Measurements from ENCODE around the gene MICAL3. TPM values are rescaled to one million over a fixed set of nuclear protein-coding genes. Genes with fewer than 3 reads are reported as not detected.
A peak's percentile ranks its signal among the peaks of the same experiment; 100 is the strongest.

The MICAL3 gene
- total RNA-seq, 2 donors from 2014 or later: 33.6 to 34.0 TPM

DNA sequence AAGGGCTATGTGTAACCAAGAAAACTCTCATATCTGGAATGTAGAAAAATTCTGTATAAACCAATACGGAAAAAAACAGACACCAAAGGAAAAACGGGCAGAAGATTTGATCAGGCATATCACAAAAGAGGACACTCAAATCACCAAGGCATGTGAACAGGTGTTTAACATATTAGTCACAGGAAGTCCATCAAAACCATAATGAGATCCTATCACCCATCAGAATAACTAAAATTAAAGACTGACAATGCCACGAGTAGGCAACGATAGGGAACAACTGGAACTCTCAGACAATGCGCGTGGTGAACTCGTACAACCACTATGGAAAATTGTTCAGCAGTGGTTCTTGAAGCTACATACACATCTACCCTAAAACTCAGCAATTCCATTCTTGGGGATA is 94.5 kb downstream of the MICAL3 start:
- no peak for TF ChIP-seq POLR2A (IDR thresholded peaks at IDR 0.05)
- TF ChIP-seq, protein P1, sequence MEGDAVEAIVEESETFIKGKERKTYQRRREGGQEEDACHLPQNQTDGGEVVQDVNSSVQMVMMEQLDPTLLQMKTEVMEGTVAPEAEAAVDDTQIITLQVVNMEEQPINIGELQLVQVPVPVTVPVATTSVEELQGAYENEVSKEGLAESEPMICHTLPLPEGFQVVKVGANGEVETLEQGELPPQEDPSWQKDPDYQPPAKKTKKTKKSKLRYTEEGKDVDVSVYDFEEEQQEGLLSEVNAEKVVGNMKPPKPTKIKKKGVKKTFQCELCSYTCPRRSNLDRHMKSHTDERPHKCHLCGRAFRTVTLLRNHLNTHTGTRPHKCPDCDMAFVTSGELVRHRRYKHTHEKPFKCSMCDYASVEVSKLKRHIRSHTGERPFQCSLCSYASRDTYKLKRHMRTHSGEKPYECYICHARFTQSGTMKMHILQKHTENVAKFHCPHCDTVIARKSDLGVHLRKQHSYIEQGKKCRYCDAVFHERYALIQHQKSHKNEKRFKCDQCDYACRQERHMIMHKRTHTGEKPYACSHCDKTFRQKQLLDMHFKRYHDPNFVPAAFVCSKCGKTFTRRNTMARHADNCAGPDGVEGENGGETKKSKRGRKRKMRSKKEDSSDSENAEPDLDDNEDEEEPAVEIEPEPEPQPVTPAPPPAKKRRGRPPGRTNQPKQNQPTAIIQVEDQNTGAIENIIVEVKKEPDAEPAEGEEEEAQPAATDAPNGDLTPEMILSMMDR (IDR thresholded peaks at IDR 0.05): no peak
- Histone ChIP-seq H3K36me3 (replicated peaks in 1 of 2; ENCODE audit: insufficient read depth in 1 of 2, low read depth in 2 of 2) (no peaks in the 10 kb centered on the region), H3K4me3 (no peak overlapping the region), H3K27ac (no peak overlapping the region), H3K9me3 (no peaks in the 10 kb centered on the region), H3K27me3 (no peaks in the 10 kb centered on the region), H3K4me1 (peaks cover 22% of the 10 kb centered on the region)
- no peak for ATAC-seq
- intact Hi-C loops (cut with DNase I): no loop called here
- 81 to 85% methylated on average over 7 of the region's 7 CpGs for WGBS, 2 donors
- no peak for DNase-seq

DNA sequence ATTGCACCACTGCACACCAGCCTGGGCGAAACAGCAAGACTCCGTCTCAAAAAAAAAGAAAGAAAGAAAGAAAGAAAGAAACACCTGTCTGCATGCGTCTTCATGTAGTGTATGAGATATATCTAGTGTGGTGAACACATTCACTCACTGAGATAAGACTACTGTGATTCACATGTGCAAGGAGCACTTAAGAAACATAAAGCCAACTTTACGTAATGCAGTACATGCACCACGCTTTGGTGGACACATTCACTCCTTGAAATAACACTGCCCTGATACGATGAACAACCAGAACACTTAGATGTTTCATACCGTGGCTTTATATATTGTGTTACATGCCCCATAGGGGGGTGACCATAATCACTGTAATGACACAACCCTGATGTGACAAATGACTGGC is 96.0 kb downstream of the MICAL3 start:
- H3K27ac ChIP-seq: no peak overlapping the region
- H3K4me1 ChIP-seq: peaks cover 37% of the 10 kb centered on the region
- H3K4me3 ChIP-seq: no peak overlapping the region
- no peaks in the 10 kb centered on the region for H3K36me3 ChIP-seq (replicated peaks in 1 of 2; ENCODE audit: insufficient read depth in 1 of 2, low read depth in 2 of 2)
- TF ChIP-seq, protein P1 (IDR thresholded peaks at IDR 0.05): no peak
- TF ChIP-seq POLR2A (IDR thresholded peaks at IDR 0.05): no peak
- no peak for DNase-seq
- no peak for ATAC-seq
- 91 to 92% methylated on average over 6 to 7 of the region's 7 CpGs for WGBS, 2 donors
- H3K27me3 ChIP-seq: no peaks in the 10 kb centered on the region
- H3K9me3 ChIP-seq: no peaks in the 10 kb centered on the region
- intact Hi-C loops (cut with DNase I): no loop called here

DNA sequence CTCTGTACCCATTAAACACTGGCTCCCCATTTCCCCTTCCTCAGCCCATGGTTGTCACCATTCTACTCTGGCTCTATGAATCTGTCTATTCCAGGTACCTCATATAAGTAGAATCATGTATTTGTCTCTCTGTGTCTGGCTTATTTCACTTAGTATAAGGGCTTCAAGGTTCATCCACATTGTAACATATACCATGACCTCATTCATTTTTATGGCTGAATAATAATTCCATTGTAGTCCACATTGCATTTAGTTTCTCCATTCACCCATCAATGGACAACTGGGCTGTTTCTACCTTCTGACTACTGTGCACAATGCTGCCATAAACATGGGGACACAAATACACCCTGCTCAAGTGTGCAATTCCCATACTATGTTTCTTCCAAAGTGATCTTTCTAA is 97.3 kb downstream of the MICAL3 start:
- Histone ChIP-seq H3K27ac (no peak overlapping the region), H3K27me3 (no peaks in the 10 kb centered on the region), H3K4me1 (peaks cover 47% of the 10 kb centered on the region), H3K4me3 (no peak overlapping the region), H3K36me3 (replicated peaks in 1 of 2; ENCODE audit: insufficient read depth in 1 of 2, low read depth in 2 of 2) (no peaks in the 10 kb centered on the region), H3K9me3 (no peaks in the 10 kb centered on the region)
- no peak for TF ChIP-seq POLR2A (IDR thresholded peaks at IDR 0.05)
- TF ChIP-seq, protein P1 (IDR thresholded peaks at IDR 0.05): no peak
- intact Hi-C loops (cut with DNase I): no loop called here
- no peak for ATAC-seq
- DNase-seq: no peak

DNA sequence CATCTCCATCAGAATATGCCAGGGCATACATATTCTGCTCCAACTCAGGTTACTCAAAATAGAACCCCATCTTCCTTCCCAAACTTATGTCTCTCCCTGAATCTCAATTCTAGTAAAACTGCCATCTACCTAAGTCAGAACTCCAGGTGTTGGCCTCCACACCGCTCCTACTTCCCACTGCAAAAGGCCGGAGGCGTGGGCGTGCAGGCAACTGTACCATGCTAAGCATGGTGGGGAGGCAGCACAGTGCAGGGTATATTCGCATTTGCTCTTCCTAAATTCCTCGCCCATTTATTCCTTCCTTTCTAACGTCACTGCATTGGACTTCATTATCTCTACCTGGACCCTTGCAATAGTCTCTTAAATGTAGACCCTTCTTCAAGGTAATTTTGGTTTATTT is 97.8 kb downstream of the MICAL3 start:
- Histone ChIP-seq H3K36me3 (replicated peaks in 1 of 2; ENCODE audit: insufficient read depth in 1 of 2, low read depth in 2 of 2) (no peaks in the 10 kb centered on the region), H3K27me3 (no peaks in the 10 kb centered on the region), H3K4me1 (peaks cover 49% of the 10 kb centered on the region), H3K27ac (no peak overlapping the region), H3K4me3 (no peak overlapping the region), H3K9me3 (no peaks in the 10 kb centered on the region)
- intact Hi-C loops (cut with DNase I): no loop called here
- DNase-seq: no peak
- TF ChIP-seq, protein P1 (IDR thresholded peaks at IDR 0.05): no peak
- TF ChIP-seq POLR2A (IDR thresholded peaks at IDR 0.05): no peak
- no peak for ATAC-seq
- WGBS, 2 donors: 97% methylated on average over 7 of the region's 7 CpGs

DNA sequence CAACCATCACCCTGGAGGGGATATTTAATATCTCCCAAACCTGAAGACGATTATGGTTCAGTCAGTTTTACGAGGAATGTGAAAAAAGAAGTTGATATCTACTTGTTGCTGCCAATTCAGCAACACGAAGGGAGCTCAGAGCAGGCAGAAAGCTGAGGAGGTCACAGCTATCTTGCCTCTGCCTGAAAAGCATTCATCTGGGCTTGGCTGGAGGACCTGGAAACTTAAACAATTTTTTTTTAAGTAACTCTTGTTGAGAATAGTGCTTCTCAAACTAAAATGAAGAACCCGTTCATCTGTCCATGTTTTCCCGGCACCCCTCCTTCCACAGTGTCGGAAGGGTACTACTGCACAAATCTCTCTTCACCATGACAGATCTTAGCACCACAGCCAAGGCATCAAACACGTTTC is 98.9 kb downstream of the MICAL3 start:
- no peaks in the 10 kb centered on the region for H3K27me3 ChIP-seq
- TF ChIP-seq, protein P1 (IDR thresholded peaks at IDR 0.05): no peak
- TF ChIP-seq POLR2A (IDR thresholded peaks at IDR 0.05): no peak
- no peak for ATAC-seq
- no peaks in the 10 kb centered on the region for H3K9me3 ChIP-seq
- no peak overlapping the region for H3K4me3 ChIP-seq
- DNase-seq: no peak
- no peaks in the 10 kb centered on the region for H3K36me3 ChIP-seq (replicated peaks in 1 of 2; ENCODE audit: insufficient read depth in 1 of 2, low read depth in 2 of 2)
- peaks cover 50% of the 10 kb centered on the region for H3K4me1 ChIP-seq
- WGBS, 2 donors: 56 to 63% methylated on average over 7 of the region's 7 CpGs
- H3K27ac ChIP-seq: peak overlapping the region in 3 of 4 donors; percentile 0 to 46 (median 30)
- intact Hi-C loops (cut with DNase I): no loop called here
